Measurements from ENCODE around the gene RSPO1. TPM values are rescaled to one million over a fixed set of nuclear protein-coding genes. Genes with fewer than 3 reads are reported as not detected.

The RSPO1 gene
- total and polyA plus RNA-seq, 2 of the 13 experiments (the other 11 are each of a cell fraction or from before 2014, with no cell fraction given): not detected

GRCh38 chr1:37661401-37661800, 26.7 kb upstream of the RSPO1 start:
- no peak overlapping the region for H3K4me2 ChIP-seq (ENCODE audit: low read depth, low read length)
- ATAC-seq (peak; percentile 23; the same call in 2 of the 3 replicates), FAIRE-seq (no peak), DNase-seq (ENCODE audit: low spot score) (no peak)
- H3K4me3 ChIP-seq (replicated peaks in 1 of 3; ENCODE audit: insufficient read depth in 1 of 3, low read depth in 2 of 3, low read length in 3 of 3): no peak overlapping the region
- H3K27me3 ChIP-seq (ENCODE audit: control insufficient read depth in 1 of 2, insufficient read depth in 2 of 2, low read length in 2 of 2): peaks cover 1 to 42% of the 10 kb centered on the region in 2 experiments; a peak in 4 of 5 replicates
- intact Hi-C loops (cut with micrococcal nuclease; ENCODE audit: unreplicated experiment): no loop called here
- H3K27ac ChIP-seq (ENCODE audit: extremely low read length, insufficient read depth, low read length): no peak overlapping the region
- no peak overlapping the region for H2AFZ ChIP-seq (ENCODE audit: low read length)
- H4K20me1 ChIP-seq (ENCODE audit: insufficient read depth, low read length): no peaks in the 10 kb centered on the region
- no peak overlapping the region for H3K9ac ChIP-seq (ENCODE audit: insufficient read depth, low read depth, low read length)
- BruUV-seq (replicated peaks): no TSS peak
- peaks cover 21% of the 10 kb centered on the region for H3K4me1 ChIP-seq (ENCODE audit: insufficient read depth, low read length)
- in situ Hi-C loops (cut with HindIII; ENCODE audit: extremely low pct_ligation_motif_present, low pct_unique_long_range_greater_than_20kb): no loop called here
- H3K79me2 ChIP-seq (ENCODE audit: insufficient read depth, low read length): no peaks in the 10 kb centered on the region
- H3K9me3 ChIP-seq (ENCODE audit: low read length): no peaks in the 10 kb centered on the region
- 45% methylated on average over 4 of the region's 9 CpGs for WGBS (ENCODE audit: low lambda C conversion rate)
- ChIA-PET CTCF (ENCODE audit: low intra/inter-chr PET ratio, low total read pairs) (no interaction called here), POLR2A (no interaction called here)
- H3K36me3 ChIP-seq (replicated peaks in 1 of 2; ENCODE audit: control insufficient read depth in 1 of 2, insufficient read depth in 2 of 2, low read length in 2 of 2): no peaks in the 10 kb centered on the region
- TF ChIP-seq HMGXB4 (CRISPR knock-in tag; IDR thresholded peaks at IDR 0.05; ENCODE audit: borderline replicate concordance in 1 of 2, low read depth in 1 of 2) (no peak), HNF1A (IDR thresholded peaks at IDR 0.05; ENCODE audit: low read depth) (no peak), HNF1A (CRISPR knock-in tag; IDR thresholded peaks at IDR 0.05; ENCODE audit: borderline replicate concordance) (no peak), ZNF510 (CRISPR knock-in tag; IDR thresholded peaks at IDR 0.05; ENCODE audit: low read depth) (no peak), RBM39 (IDR thresholded peaks at IDR 0.05; ENCODE audit: low read depth, low read length, poor library complexity, severe bottlenecking) (no peak), ZNF367 (CRISPR knock-in tag; IDR thresholded peaks at IDR 0.05; ENCODE audit: borderline replicate concordance) (no peak), ELF4 (CRISPR knock-in tag; IDR thresholded peaks at IDR 0.05; ENCODE audit: borderline replicate concordance) (no peak), ZNF576 (CRISPR knock-in tag; IDR thresholded peaks at IDR 0.05) (no peak), EEA1 (CRISPR knock-in tag; IDR thresholded peaks at IDR 0.05; ENCODE audit: borderline replicate concordance) (no peak), CAMTA2 (CRISPR knock-in tag; IDR thresholded peaks at IDR 0.05; ENCODE audit: borderline replicate concordance) (no peak), ZNF281 (CRISPR knock-in tag; IDR thresholded peaks at IDR 0.05; ENCODE audit: borderline replicate concordance) (no peak), JUND (CRISPR knock-in tag; IDR thresholded peaks at IDR 0.05) (no peak), HNF1B (CRISPR knock-in tag; IDR thresholded peaks at IDR 0.05) (no peak)
